Measurements from ENCODE around the gene IKBKE. TPM values are rescaled to one million over a fixed set of nuclear protein-coding genes. Genes with fewer than 3 reads are reported as not detected.

IKBKE gene
- total RNA-seq, 1 donor from 2014 or later = 5.1 TPM

GRCh38 chr1:206464456-206464964 lies 5.8 kb upstream of the IKBKE start:
- Mint-ChIP-seq H3K4me1 (ENCODE audit: low read depth) (no peaks in the 10 kb centered on the region), H3K27ac (no peak overlapping the region), H3K4me3 (ENCODE audit: low read depth) (no peak overlapping the region), H3K36me3 (ENCODE audit: insufficient read depth) (peaks cover 4% of the 10 kb centered on the region), H3K9me3 (ENCODE audit: low read depth) (no peaks in the 10 kb centered on the region), H3K27me3 (peaks cover 28% of the 10 kb centered on the region)
- no peak for DNase-seq (ENCODE audit: low spot score, unreplicated experiment)
- TF ChIP-seq, protein P1, sequence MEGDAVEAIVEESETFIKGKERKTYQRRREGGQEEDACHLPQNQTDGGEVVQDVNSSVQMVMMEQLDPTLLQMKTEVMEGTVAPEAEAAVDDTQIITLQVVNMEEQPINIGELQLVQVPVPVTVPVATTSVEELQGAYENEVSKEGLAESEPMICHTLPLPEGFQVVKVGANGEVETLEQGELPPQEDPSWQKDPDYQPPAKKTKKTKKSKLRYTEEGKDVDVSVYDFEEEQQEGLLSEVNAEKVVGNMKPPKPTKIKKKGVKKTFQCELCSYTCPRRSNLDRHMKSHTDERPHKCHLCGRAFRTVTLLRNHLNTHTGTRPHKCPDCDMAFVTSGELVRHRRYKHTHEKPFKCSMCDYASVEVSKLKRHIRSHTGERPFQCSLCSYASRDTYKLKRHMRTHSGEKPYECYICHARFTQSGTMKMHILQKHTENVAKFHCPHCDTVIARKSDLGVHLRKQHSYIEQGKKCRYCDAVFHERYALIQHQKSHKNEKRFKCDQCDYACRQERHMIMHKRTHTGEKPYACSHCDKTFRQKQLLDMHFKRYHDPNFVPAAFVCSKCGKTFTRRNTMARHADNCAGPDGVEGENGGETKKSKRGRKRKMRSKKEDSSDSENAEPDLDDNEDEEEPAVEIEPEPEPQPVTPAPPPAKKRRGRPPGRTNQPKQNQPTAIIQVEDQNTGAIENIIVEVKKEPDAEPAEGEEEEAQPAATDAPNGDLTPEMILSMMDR (IDR thresholded peaks at IDR 0.05; ENCODE audit: unreplicated experiment) = no peak

DNA sequence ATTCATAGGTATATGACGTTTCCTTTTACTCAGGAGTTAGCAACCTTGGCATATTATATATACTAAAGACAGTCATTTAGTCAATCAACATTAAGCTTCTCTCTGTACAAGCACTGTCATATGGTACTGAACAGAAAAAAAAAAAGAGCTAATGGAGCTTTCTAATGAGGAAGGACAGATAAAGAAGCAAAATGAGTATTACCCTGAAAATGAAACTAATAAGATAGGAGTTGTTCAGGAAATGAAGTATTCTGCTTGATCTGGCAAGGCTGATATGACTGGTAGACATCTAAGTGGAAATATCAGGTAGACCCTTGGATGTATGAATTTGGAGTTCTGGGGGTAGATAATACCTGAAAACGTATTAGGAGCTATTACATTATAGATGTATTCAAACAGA lies 4.3 kb upstream of the IKBKE start:
- no peak overlapping the region for H3K27ac Mint-ChIP-seq
- peaks cover 34% of the 10 kb centered on the region for H3K27me3 Mint-ChIP-seq
- H3K4me1 Mint-ChIP-seq (ENCODE audit: low read depth) = peaks cover 7% of the 10 kb centered on the region
- TF ChIP-seq, protein P1 (IDR thresholded peaks at IDR 0.05; ENCODE audit: unreplicated experiment) = no peak
- DNase-seq (ENCODE audit: low spot score, unreplicated experiment) = no peak
- H3K9me3 Mint-ChIP-seq (ENCODE audit: low read depth) = no peaks in the 10 kb centered on the region
- H3K36me3 Mint-ChIP-seq (ENCODE audit: insufficient read depth) = peaks cover 4% of the 10 kb centered on the region
- H3K4me3 Mint-ChIP-seq (ENCODE audit: low read depth) = no peak overlapping the region

GRCh38 chr1:206466840-206467649 lies 3.2 kb upstream of the IKBKE start:
- Mint-ChIP-seq H3K36me3 (ENCODE audit: insufficient read depth) (peaks cover 2% of the 10 kb centered on the region), H3K4me3 (ENCODE audit: low read depth) (no peak overlapping the region), H3K9me3 (ENCODE audit: low read depth) (no peaks in the 10 kb centered on the region), H3K27me3 (peaks cover 38% of the 10 kb centered on the region), H3K27ac (no peak overlapping the region), H3K4me1 (ENCODE audit: low read depth) (peaks cover 10% of the 10 kb centered on the region)
- TF ChIP-seq, protein P1 (IDR thresholded peaks at IDR 0.05; ENCODE audit: unreplicated experiment) = no peak
- no peak for DNase-seq (ENCODE audit: low spot score, unreplicated experiment)

GRCh38 chr1:206467915-206468314 lies 2.4 kb upstream of the IKBKE start:
- peaks cover 38% of the 10 kb centered on the region for H3K27me3 Mint-ChIP-seq
- H3K27ac Mint-ChIP-seq = no peak overlapping the region
- H3K36me3 Mint-ChIP-seq (ENCODE audit: insufficient read depth) = peaks cover 2% of the 10 kb centered on the region
- peaks cover 10% of the 10 kb centered on the region for H3K4me1 Mint-ChIP-seq (ENCODE audit: low read depth)
- H3K4me3 Mint-ChIP-seq (ENCODE audit: low read depth) = no peak overlapping the region
- TF ChIP-seq, protein P1 (IDR thresholded peaks at IDR 0.05; ENCODE audit: unreplicated experiment) = no peak
- H3K9me3 Mint-ChIP-seq (ENCODE audit: low read depth) = no peaks in the 10 kb centered on the region
- DNase-seq (ENCODE audit: low spot score, unreplicated experiment) = no peak

DNA sequence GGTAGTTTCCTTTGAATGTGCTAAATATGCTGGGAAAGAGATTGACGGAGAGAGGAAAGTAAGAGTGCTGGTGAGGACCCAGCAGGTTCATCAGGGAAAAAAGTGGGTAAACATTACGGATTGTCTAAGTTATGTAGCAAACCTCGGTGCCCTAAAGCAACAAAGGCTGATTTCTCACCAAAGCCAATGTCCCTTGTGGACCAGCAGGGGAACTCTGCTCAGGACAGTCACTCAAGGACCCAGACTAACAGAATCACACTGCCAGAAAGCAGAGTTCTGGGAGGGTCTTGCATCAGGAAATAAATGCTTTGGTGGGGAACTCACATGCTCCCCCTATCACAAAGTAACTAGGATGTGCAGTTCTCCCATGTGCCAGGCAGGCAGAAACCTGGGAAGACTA lies 1.7 kb upstream of the IKBKE start:
- no peaks in the 10 kb centered on the region for H3K36me3 Mint-ChIP-seq (ENCODE audit: insufficient read depth)
- H3K9me3 Mint-ChIP-seq (ENCODE audit: low read depth) = no peaks in the 10 kb centered on the region
- no peak overlapping the region for H3K4me3 Mint-ChIP-seq (ENCODE audit: low read depth)
- no peak for DNase-seq (ENCODE audit: low spot score, unreplicated experiment)
- H3K27me3 Mint-ChIP-seq = peaks cover 41% of the 10 kb centered on the region
- TF ChIP-seq, protein P1 (IDR thresholded peaks at IDR 0.05; ENCODE audit: unreplicated experiment) = peak; percentile 29
- H3K4me1 Mint-ChIP-seq (ENCODE audit: low read depth) = peaks cover 10% of the 10 kb centered on the region
- H3K27ac Mint-ChIP-seq = no peak overlapping the region
